HTERT RPE-1 (cell line): Measurements from ENCODE around the gene CNOT9.

Experiments
- in situ Hi-C: fragments of 300-500 bp; cut with MboI; formaldehyde crosslinking; loops from 4 replicates; pipeline ENCODE4 v1.14.3; 2020; ENCODE audit warnings: low sequenced_read_pairs

The CNOT9 gene

DNA sequence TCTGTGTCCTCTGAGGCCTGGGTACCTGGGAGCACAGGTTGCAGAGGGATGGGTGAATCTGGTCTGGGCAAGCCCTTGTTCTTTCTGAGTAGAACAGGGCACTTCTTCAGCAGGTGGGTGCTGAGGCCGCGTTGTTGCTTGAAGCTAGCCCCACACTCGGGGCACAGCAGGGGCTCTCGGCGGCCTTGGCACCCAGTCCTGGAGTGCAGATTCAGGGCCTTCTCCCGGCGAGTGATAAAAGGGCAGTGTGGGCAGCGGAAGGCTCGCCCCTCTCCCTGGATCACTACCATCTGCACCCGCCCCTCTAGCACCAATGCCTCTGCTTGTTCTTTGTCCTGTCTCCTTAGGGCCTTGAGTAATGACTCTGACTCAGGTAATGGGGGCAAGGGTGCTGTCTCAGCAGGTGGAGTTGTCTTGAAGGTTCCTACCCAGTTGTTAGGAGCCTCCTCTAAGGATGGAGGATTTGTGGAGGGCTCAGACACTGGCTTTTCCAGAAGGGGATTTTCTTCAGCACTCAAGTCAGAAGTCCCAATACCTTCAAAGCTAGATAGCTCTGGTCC lies 75.2 kb downstream of the CNOT9 start:
- in situ Hi-C loops = no loop called here

DNA sequence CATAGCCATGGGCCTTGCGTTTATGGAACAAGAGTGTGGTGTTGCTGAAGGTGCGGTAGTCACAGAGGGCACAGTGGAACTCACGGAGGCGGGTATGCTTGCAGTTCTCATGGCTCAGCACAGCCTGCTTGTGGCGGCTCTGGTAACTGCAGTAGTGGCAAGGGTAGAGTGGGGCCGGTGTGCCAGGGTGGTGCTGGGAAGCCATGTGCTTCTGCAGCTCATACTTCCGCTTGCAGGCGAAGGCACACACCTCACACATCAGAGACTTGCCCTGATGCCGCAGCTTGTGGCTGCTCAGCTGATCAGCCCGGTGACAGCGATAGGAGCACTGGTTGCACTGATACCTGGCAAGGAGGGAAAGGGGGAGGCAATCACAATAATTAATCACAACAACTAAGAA lies 76.1 kb downstream of the CNOT9 start:
- in situ Hi-C loops = no loop called here

DNA sequence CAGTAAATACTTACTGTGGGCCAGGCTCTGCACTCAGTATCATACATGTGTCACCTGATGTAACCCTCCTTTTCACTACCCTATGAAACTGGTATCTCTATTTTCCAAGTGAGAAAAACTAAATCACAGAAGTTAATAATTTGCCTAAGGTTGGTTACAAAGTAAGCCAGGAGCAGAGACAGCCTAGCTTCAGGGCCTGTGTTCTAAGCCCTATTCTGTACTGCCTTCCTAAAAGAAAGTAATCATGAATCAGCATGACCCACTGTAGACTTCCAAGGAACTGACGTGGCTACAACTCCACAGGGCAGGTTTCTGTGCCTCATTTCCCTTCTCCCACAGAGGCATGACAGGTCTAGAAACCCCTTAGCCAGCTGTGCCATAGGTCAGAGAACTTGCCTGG lies 76.5 kb downstream of the CNOT9 start:
- in situ Hi-C loops = no loop called here
